Measurements from ENCODE around the gene LACTB. TPM values are rescaled to one million over a fixed set of nuclear protein-coding genes. Genes with fewer than 3 reads are reported as not detected.

The LACTB gene
- total RNA-seq, 6 experiments from 2014 or later: 37.5 to 47.6 (median 45.7) TPM

- H3K36me3 Mint-ChIP-seq (ENCODE audit: low read depth): no peaks in the 10 kb centered on the region
- no peaks in the 10 kb centered on the region for H3K9me3 Mint-ChIP-seq
- peaks cover 50% of the 10 kb centered on the region for H3K4me1 Mint-ChIP-seq (ENCODE audit: low read depth)
- H3K4me3 Mint-ChIP-seq: no peak overlapping the region; the same call in 1 of the 2 replicates
- peak overlapping the region; percentile 75 for H3K27ac Mint-ChIP-seq
- H3K27me3 Mint-ChIP-seq (ENCODE audit: insufficient read depth): peaks cover 2% of the 10 kb centered on the region; the same call in 1 of the 2 replicates
- no peak for DNase-seq
- TF ChIP-seq CTCF (IDR thresholded peaks at IDR 0.05): no peak
Measured at GRCh38 chr15:63185206-63185605, 63.5 kb downstream of the LACTB start.

GRCh38 chr15:63186065-63186464, 64.4 kb downstream of the LACTB start:
- Mint-ChIP-seq H3K4me3 (peak overlapping the region; percentile 49), H3K36me3 (ENCODE audit: low read depth) (no peaks in the 10 kb centered on the region)
- peak; percentile 72 for DNase-seq

GRCh38 chr15:63187589-63188226, 66.0 kb downstream of the LACTB start:
- no peak for DNase-seq
- Mint-ChIP-seq H3K9me3 (no peaks in the 10 kb centered on the region), H3K27ac (no peak overlapping the region), H3K4me1 (ENCODE audit: low read depth) (peaks cover 64% of the 10 kb centered on the region), H3K27me3 (ENCODE audit: insufficient read depth) (peaks cover 2% of the 10 kb centered on the region), H3K36me3 (ENCODE audit: low read depth) (peaks cover 4% of the 10 kb centered on the region), H3K4me3 (no peak overlapping the region)
- no peak for TF ChIP-seq CTCF (IDR thresholded peaks at IDR 0.05)

More at GRCh38 chr15:63186065-63186464, 64.4 kb downstream of the LACTB start:
- H3K27me3 Mint-ChIP-seq (ENCODE audit: insufficient read depth): peaks cover 2% of the 10 kb centered on the region; the same call in 1 of the 2 replicates
- peaks cover 58% of the 10 kb centered on the region for H3K4me1 Mint-ChIP-seq (ENCODE audit: low read depth)
- peak overlapping the region; percentile 86 for H3K27ac Mint-ChIP-seq
- no peak for TF ChIP-seq CTCF (IDR thresholded peaks at IDR 0.05)
- H3K9me3 Mint-ChIP-seq: no peaks in the 10 kb centered on the region

GRCh38 chr15:63188247-63188925, 66.7 kb downstream of the LACTB start:
- Mint-ChIP-seq H3K4me1 (ENCODE audit: low read depth) (peaks cover 65% of the 10 kb centered on the region), H3K27me3 (ENCODE audit: insufficient read depth) (peaks cover 2% of the 10 kb centered on the region), H3K4me3 (peak overlapping the region; percentile 90), H3K9me3 (no peaks in the 10 kb centered on the region), H3K36me3 (ENCODE audit: low read depth) (peaks cover 5% of the 10 kb centered on the region), H3K27ac (peak overlapping the region; percentile 89)
- TF ChIP-seq CTCF (IDR thresholded peaks at IDR 0.05): no peak
- no peak for DNase-seq

- TF ChIP-seq CTCF (IDR thresholded peaks at IDR 0.05): 0 out of 2 replicates have a peak, but pooled peaks have one; percentile 8
- peaks cover 2% of the 10 kb centered on the region for H3K27me3 Mint-ChIP-seq (ENCODE audit: insufficient read depth)
- H3K36me3 Mint-ChIP-seq (ENCODE audit: low read depth): peaks cover 5% of the 10 kb centered on the region
- peaks cover 72% of the 10 kb centered on the region for H3K4me1 Mint-ChIP-seq (ENCODE audit: low read depth)
- DNase-seq: peak; percentile 96
- no peaks in the 10 kb centered on the region for H3K9me3 Mint-ChIP-seq
- H3K27ac Mint-ChIP-seq: peak within 1 kb of the TSS; percentile 89
- H3K4me3 Mint-ChIP-seq: peak within 1 kb of the TSS; percentile 90
Measured at GRCh38 chr15:63188926-63189871, 67.5 kb downstream of the LACTB start, which contains the start of gene RAB8B. Gene RAB8B, plus strand, starts transcription at chr15:63189606. Its CDS starts 19 bp downstream, at chr15:63189625.

Measured in HFFc6 (cell line).